ENCODE measurements around the gene CNNM3. TPM values are rescaled to one million over a fixed set of nuclear protein-coding genes. Genes with fewer than 3 reads are reported as not detected.

The CNNM3 gene
- 5.2 TPM for polyA plus RNA-seq (2012; ENCODE audit: low read depth, missing spikeins)

DNA sequence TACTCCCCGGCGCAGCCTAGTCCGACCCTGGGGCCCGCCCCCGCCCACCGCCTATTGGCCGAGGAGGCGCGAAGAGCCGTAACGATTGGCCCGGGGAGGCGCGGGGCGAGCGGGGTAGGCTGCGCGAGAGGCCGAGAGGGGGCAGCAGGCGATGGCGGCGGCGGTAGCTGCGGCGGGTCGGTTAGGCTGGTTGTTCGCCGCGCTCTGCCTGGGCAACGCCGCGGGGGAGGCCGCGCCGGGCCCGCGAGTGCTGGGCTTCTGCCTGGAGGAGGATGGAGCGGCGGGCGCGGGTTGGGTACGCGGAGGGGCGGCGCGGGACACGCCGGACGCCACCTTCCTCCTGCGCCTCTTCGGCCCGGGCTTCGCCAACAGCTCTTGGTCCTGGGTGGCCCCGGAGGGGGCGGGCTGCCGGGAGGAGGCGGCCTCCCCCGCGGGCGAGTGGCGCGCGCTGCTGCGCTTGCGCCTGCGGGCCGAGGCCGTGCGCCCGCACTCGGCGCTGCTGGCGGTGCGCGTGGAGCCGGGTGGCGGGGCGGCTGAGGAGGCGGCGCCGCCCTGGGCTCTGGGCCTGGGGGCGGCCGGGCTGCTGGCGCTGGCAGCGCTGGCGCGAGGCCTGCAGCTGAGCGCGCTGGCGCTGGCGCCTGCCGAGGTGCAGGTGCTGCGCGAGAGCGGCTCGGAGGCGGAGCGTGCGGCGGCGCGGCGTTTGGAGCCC lies at the start of gene CNNM3:
CNNM3 (plus strand) TSS at position 142 of the 709 bp plus-strand sequence; CDS start at position 152, 10 bp downstream.
- FAIRE-seq (peak; percentile 91), DNase-seq (ENCODE audit: insufficient read length, low spot score) (peak; percentile 99)
- no peak for TF ChIP-seq TAF1 (IDR thresholded peaks at IDR 0.05; ENCODE audit: low read depth, low read length)
- no peak for TF ChIP-seq SPI1 (IDR thresholded peaks at IDR 0.05; ENCODE audit: low read depth, low read length)
- no peak for TF ChIP-seq POLR2A (IDR thresholded peaks at IDR 0.05; ENCODE audit: low read depth, low read length)
- no peak for TF ChIP-seq POLR2AphosphoS5 (IDR thresholded peaks at IDR 0.05; ENCODE audit: low read depth, low read length)
- no peak for TF ChIP-seq POU2F2 (IDR thresholded peaks at IDR 0.05; ENCODE audit: low read depth, low read length)
- TF ChIP-seq PAX5 (IDR thresholded peaks at IDR 0.05; ENCODE audit: insufficient read depth, low read length, severe bottlenecking), result no peak

GRCh38 chr2:96767135-96767871 lies 48.8 kb upstream of the CNNM3 start:
- FAIRE-seq (peak; percentile 52), DNase-seq (ENCODE audit: insufficient read length, low spot score) (no peak)
- TF ChIP-seq TAF1 (IDR thresholded peaks at IDR 0.05; ENCODE audit: low read depth, low read length) (no peak), SPI1 (IDR thresholded peaks at IDR 0.05; ENCODE audit: low read depth, low read length) (no peak), POU2F2 (IDR thresholded peaks at IDR 0.05; ENCODE audit: low read depth, low read length) (no peak), POLR2AphosphoS5 (IDR thresholded peaks at IDR 0.05; ENCODE audit: low read depth, low read length) (no peak), PAX5 (IDR thresholded peaks at IDR 0.05; ENCODE audit: insufficient read depth, low read length, severe bottlenecking) (no peak)

DNA sequence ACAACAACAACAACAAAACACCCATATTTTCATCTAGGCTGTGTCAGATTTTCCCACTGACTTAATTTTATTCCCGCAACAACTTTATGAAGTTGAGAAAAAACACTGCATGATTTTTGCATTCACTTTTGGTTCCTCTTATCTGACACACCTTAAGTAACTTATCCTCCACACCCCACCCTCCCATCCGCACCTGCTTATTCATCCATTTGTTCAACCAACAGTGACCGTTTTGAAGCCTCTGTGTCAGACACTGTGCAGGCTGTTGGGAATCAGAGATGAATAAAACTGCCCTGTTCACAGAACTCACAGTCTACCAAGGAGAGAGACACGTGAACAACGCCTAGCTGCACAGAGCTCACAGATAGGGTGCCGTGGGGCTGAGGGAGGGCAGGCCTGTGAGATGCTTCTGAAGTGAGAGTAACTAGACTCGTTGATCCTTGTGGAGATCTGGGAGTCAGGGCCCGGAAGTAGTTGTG lies 47.9 kb upstream of the CNNM3 start:
- peak; percentile 40 for DNase-seq (ENCODE audit: insufficient read length, low spot score)
- FAIRE-seq, result peak; percentile 87
- TF ChIP-seq POLR2AphosphoS5 (IDR thresholded peaks at IDR 0.05; ENCODE audit: low read depth, low read length) (no peak), SPI1 (IDR thresholded peaks at IDR 0.05; ENCODE audit: low read depth, low read length) (no peak), PAX5 (IDR thresholded peaks at IDR 0.05; ENCODE audit: insufficient read depth, low read length, severe bottlenecking) (no peak), POU2F2 (IDR thresholded peaks at IDR 0.05; ENCODE audit: low read depth, low read length) (no peak), TAF1 (IDR thresholded peaks at IDR 0.05; ENCODE audit: low read depth, low read length) (no peak), POLR2A (IDR thresholded peaks at IDR 0.05; ENCODE audit: low read depth, low read length) (no peak)

- no peak for FAIRE-seq
- no peak for DNase-seq (ENCODE audit: insufficient read length, low spot score)
- TF ChIP-seq POU2F2 (IDR thresholded peaks at IDR 0.05; ENCODE audit: low read depth, low read length) (no peak), PAX5 (IDR thresholded peaks at IDR 0.05; ENCODE audit: insufficient read depth, low read length, severe bottlenecking) (no peak), POLR2A (IDR thresholded peaks at IDR 0.05; ENCODE audit: low read depth, low read length) (no peak), SPI1 (IDR thresholded peaks at IDR 0.05; ENCODE audit: low read depth, low read length) (no peak), TAF1 (IDR thresholded peaks at IDR 0.05; ENCODE audit: low read depth, low read length) (no peak), POLR2AphosphoS5 (IDR thresholded peaks at IDR 0.05; ENCODE audit: low read depth, low read length) (no peak)
Measured at GRCh38 chr2:96769814-96770213, 46.3 kb upstream of the CNNM3 start.

GRCh38 chr2:96770442-96771202 lies 45.4 kb upstream of the CNNM3 start:
- FAIRE-seq, result no peak
- DNase-seq (ENCODE audit: insufficient read length, low spot score), result no peak
- no peak for TF ChIP-seq POLR2A (IDR thresholded peaks at IDR 0.05; ENCODE audit: low read depth, low read length)
- no peak for TF ChIP-seq PAX5 (IDR thresholded peaks at IDR 0.05; ENCODE audit: insufficient read depth, low read length, severe bottlenecking)
- TF ChIP-seq SPI1 (IDR thresholded peaks at IDR 0.05; ENCODE audit: low read depth, low read length), result no peak
- no peak for TF ChIP-seq POU2F2 (IDR thresholded peaks at IDR 0.05; ENCODE audit: low read depth, low read length)
- TF ChIP-seq TAF1 (IDR thresholded peaks at IDR 0.05; ENCODE audit: low read depth, low read length), result no peak
- TF ChIP-seq POLR2AphosphoS5 (IDR thresholded peaks at IDR 0.05; ENCODE audit: low read depth, low read length), result no peak

DNA sequence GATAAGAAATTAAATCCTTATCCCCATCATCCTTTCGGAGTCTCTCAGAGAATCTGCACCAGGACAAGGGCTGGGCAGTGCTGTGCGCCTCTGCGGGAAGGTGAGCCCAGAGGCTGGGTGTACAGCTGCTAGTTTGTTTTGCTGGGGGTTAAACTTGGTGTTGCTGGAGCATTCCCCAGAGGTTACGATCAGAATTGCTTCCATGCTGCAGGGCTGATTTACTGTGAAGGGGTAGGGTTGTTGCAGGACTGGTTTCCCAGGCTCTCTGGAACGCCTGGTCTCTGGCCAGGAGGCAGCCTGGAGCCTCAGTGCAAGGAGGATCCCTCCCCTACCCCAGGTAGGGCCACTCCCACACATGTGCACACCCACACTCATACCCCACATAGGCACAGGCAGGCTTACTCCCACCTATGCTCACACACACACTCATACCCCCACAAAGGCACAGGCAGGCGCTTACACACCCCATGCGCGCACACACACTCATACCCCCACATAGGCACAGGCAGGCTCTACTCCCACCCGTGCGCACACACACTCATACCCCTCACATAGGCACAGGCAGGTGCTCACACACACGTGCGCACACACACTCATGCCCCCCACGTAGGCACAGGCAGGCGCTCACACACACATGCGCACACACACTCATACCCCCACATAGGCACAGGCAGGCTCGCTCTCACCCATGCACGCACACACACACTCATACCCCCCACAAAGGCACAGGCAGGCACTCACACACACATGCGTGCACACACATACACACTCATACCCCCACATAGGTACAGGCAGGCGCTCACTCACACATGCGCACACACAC lies 44.1 kb upstream of the CNNM3 start:
- FAIRE-seq, result no peak
- TF ChIP-seq SPI1 (IDR thresholded peaks at IDR 0.05; ENCODE audit: low read depth, low read length) (no peak), POU2F2 (IDR thresholded peaks at IDR 0.05; ENCODE audit: low read depth, low read length) (no peak), POLR2AphosphoS5 (IDR thresholded peaks at IDR 0.05; ENCODE audit: low read depth, low read length) (no peak), PAX5 (IDR thresholded peaks at IDR 0.05; ENCODE audit: insufficient read depth, low read length, severe bottlenecking) (no peak), POLR2A (IDR thresholded peaks at IDR 0.05; ENCODE audit: low read depth, low read length) (no peak), TAF1 (IDR thresholded peaks at IDR 0.05; ENCODE audit: low read depth, low read length) (no peak)
- DNase-seq (ENCODE audit: insufficient read length, low spot score), result no peak

- DNase-seq (ENCODE audit: insufficient read length, low spot score) (peak; percentile 42), FAIRE-seq (peak; percentile 100)
- TF ChIP-seq POU2F2 (IDR thresholded peaks at IDR 0.05; ENCODE audit: low read depth, low read length), result peak; percentile 99
- TF ChIP-seq POLR2A (IDR thresholded peaks at IDR 0.05; ENCODE audit: low read depth, low read length), result no peak
Measured at GRCh38 chr2:96772903-96773671, 43.0 kb upstream of the CNNM3 start.

DNA sequence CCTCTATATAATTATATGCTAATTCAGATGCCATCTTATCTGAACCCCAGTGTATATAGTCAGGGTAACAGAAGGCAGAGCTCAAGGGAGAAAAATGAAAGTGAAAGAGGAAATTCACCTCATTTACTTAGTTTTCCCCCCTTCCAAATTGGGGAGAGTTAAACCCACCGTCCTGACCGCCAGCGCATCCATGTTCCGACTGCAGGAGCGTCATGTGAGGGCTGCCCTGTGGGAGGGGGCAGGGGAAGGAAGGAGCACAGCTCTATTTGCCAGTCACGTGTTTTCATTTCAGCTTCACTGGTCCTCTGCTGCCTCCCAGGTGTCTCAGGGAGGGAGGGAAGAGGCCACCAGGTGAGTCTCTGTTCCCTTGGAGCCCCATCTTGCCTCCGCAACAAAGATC lies 42.1 kb upstream of the CNNM3 start:
- no peak for TF ChIP-seq SPI1 (IDR thresholded peaks at IDR 0.05; ENCODE audit: low read depth, low read length)
- no peak for TF ChIP-seq TAF1 (IDR thresholded peaks at IDR 0.05; ENCODE audit: low read depth, low read length)
- TF ChIP-seq POU2F2 (IDR thresholded peaks at IDR 0.05; ENCODE audit: low read depth, low read length), result 0 out of 2 replicates have a peak, but pooled peaks have one; percentile 50
- TF ChIP-seq POLR2AphosphoS5 (IDR thresholded peaks at IDR 0.05; ENCODE audit: low read depth, low read length), result no peak
- TF ChIP-seq POLR2A (IDR thresholded peaks at IDR 0.05; ENCODE audit: low read depth, low read length), result no peak
- DNase-seq (ENCODE audit: insufficient read length, low spot score), result no peak
- FAIRE-seq, result peak; percentile 93
